Testis (tissue), 3 donors: ENCODE measurements around the gene WDR45B. TPM values are rescaled to one million over a fixed set of nuclear protein-coding genes. Genes with fewer than 3 reads are reported as not detected.
A peak's percentile ranks its signal among the peaks of the same experiment; 100 is the strongest.

ENCODE experiments used
- DNase-seq: peaks from one replicate; pipeline ENCODE4 v3.0.0-alpha.2; 2019
- H3K27ac ChIP-seq, 2 donors: fragments of 200-600 bp; sonication (generic); one replicate each; pipeline ENCODE4 v1.5.1; 2019
- H3K27me3 ChIP-seq: fragments of 200-600 bp; sonication (generic); one replicate; pipeline ENCODE4 v1.5.1; 2019
- H3K36me3 ChIP-seq: fragments of 200-600 bp; sonication (generic); one replicate; pipeline ENCODE4 v1.5.1; 2017; ENCODE audit warnings: low read depth; ENCODE audit errors: missing control alignments
- H3K4me1 ChIP-seq: fragments of 200-600 bp; sonication (generic); one replicate; pipeline ENCODE4 v1.5.1; 2019
- H3K4me3 ChIP-seq, 2 donors: fragments of 200-600 bp; sonication (generic); one replicate each; pipeline ENCODE4 v1.5.1; 2017 to 2019
- H3K9me3 ChIP-seq: fragments of 200-600 bp; sonication (generic); one replicate; pipeline ENCODE4 v1.5.1; 2017
- POLR2A ChIP-seq: fragments of 450-650 bp; IDR thresholded peaks from one replicate; pipeline ENCODE4 v1.6.1; 2017; ENCODE audit warnings: antibody characterized with exemption, mild to moderate bottlenecking, moderate library complexity
- WGBS, 2 donors: methylation state at CpG; one replicate each; pipeline ENCODE4 v1.1.5; 2018; 5-methylcytosine and 5-hydroxymethylcytosine counted together
- intact Hi-C: fragments of 100-400 bp; cut with DNase I; formaldehyde crosslinking; loops from one replicate; pipeline ENCODE4 v1.15.1; 2023; ENCODE audit warnings: low total_unique reads
- polyA plus RNA-seq: library from polyadenylated mRNA; stranded (reverse); fragments of 350-450 nt; fragmentation: Illumina TruSeq; extraction: RNeasy Lipid Tissue Mini Kit (QIAGEN cat#74804); gene quantifications from one replicate; pipeline ENCODE4 v1.2.3, GENCODE V29; 2014; ENCODE audit warnings: low read depth, low replicate concordance; ENCODE audit not compliant: insufficient read depth
- total RNA-seq, 2 donors: library from RNA; depleted of rRNA; stranded (reverse); fragments of >200 nt; gene quantifications; one replicate each; pipeline ENCODE4 v1.2.3, GENCODE V29; 2016
- TF ChIP-seq, protein P1 (sequence below), 3 experiments: fragments of 450-650 bp in 2 of 3; fragments of 200-600 bp in 1 of 3; sonication (generic) in 1 of 3; IDR thresholded peaks; one replicate each; pipeline ENCODE4 v1.5.1; 2016 to 2019; ENCODE audit warnings: antibody characterized with exemption in 3 of 3, mild to moderate bottlenecking in 2 of 3, moderate library complexity in 1 of 3

Gene WDR45B
- total and polyA plus RNA-seq, 3 donors from 2014 or later, result 142 to 165 (median 163) TPM

DNA sequence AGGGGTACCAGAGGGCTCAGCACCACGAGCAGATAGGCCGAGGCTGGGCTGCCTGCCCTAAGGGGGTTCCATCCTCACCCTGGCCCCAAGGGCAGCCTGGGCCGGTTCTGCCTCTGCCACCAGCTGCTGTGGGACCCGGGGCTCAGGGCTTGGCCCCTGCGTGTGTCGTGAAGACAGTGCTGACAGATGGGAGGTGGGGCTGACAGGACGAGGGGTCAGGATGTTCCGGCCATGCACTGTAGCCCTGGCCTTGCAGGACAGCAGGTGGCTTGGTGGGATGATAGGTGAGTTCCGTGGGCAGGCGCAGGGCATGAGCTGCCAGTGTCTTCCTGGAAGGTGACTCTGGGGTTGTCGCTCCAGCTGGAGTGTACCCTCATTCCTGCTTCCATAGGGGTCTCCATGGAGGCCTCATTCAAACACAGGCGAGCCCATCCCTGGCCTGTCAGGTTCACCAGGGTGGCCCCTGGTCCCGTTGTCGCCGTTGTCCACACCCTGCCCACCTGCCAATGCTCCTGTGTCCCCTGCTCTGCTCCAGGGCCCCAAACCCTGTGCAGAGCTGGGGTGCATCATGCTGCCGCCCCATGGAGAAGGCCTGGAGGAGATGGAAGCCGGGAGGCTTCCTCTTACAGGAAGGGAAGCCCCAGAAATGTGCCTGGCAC lies 57.2 kb downstream of the WDR45B start:
- H3K36me3 ChIP-seq, result no peaks in the 10 kb centered on the region
- H3K27ac ChIP-seq, result peak overlapping the region in 1 of 2 donors; percentile 92
- H3K4me1 ChIP-seq, result peaks cover 21% of the 10 kb centered on the region
- intact Hi-C loops, result no loop called here
- H3K4me3 ChIP-seq, result no peak overlapping the region
- H3K27me3 ChIP-seq, result no peaks in the 10 kb centered on the region
- no peak for DNase-seq
- TF ChIP-seq, protein P1, sequence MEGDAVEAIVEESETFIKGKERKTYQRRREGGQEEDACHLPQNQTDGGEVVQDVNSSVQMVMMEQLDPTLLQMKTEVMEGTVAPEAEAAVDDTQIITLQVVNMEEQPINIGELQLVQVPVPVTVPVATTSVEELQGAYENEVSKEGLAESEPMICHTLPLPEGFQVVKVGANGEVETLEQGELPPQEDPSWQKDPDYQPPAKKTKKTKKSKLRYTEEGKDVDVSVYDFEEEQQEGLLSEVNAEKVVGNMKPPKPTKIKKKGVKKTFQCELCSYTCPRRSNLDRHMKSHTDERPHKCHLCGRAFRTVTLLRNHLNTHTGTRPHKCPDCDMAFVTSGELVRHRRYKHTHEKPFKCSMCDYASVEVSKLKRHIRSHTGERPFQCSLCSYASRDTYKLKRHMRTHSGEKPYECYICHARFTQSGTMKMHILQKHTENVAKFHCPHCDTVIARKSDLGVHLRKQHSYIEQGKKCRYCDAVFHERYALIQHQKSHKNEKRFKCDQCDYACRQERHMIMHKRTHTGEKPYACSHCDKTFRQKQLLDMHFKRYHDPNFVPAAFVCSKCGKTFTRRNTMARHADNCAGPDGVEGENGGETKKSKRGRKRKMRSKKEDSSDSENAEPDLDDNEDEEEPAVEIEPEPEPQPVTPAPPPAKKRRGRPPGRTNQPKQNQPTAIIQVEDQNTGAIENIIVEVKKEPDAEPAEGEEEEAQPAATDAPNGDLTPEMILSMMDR (IDR thresholded peaks at IDR 0.05), result no peak
- no peak for TF ChIP-seq POLR2A
- no peaks in the 10 kb centered on the region for H3K9me3 ChIP-seq
- 63% methylated on average over 16 of the region's 17 CpGs; no CpG with 5 or more reads in 1 of the 2 donors for WGBS, 2 donors

DNA sequence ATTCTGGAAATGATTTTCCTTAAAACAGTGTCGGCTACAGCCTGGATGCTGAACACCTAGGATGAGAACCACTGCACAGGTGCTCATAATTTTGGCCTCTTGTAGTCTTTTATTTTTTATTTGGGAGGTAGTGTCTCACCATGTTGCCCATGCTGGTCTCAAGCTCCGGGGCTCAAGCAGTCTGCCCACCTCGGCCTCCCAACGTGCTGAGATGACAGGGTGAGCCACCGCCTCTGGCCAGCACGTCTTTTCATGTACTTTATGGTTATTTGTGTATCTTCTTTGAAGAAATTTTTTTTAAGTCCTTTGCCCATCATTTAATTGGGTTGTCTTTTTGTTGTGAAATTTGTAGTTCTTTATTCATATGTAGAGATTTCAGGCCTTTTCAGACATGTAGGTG lies 58.0 kb downstream of the WDR45B start:
- Histone ChIP-seq H3K27ac (no peak overlapping the region), H3K4me3 (no peak overlapping the region), H3K27me3 (no peaks in the 10 kb centered on the region), H3K9me3 (no peaks in the 10 kb centered on the region), H3K36me3 (no peaks in the 10 kb centered on the region), H3K4me1 (peaks cover 21% of the 10 kb centered on the region)
- WGBS, 2 donors, result 88 to 95% methylated on average over 6 of the region's 6 CpGs
- DNase-seq, result no peak
- intact Hi-C loops, result no loop called here
- TF ChIP-seq POLR2A, result no peak
- TF ChIP-seq, protein P1 (IDR thresholded peaks at IDR 0.05), result no peak

DNA sequence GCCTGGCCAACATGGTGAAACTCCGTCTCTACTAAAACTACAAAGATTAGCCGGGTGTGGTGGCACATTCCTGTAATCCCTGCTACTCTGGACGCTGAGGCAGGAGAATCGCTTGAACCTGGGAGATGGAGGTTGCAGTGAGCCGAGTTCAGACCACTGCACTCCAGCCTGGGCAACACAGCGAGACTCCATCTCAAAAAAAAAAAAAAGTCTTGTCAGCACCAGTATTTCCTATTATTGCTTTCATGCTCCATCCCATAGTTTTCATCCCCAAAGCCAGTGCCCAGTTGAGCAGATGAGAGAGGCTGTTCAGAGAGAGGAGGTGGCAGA lies 58.4 kb downstream of the WDR45B start:
- no peaks in the 10 kb centered on the region for H3K36me3 ChIP-seq
- H3K9me3 ChIP-seq, result no peaks in the 10 kb centered on the region
- DNase-seq, result no peak
- H3K4me1 ChIP-seq, result peaks cover 21% of the 10 kb centered on the region
- no peak overlapping the region for H3K27ac ChIP-seq
- intact Hi-C loops, result no loop called here
- no peaks in the 10 kb centered on the region for H3K27me3 ChIP-seq
- 76 to 82% methylated on average over 5 to 6 of the region's 6 CpGs for WGBS, 2 donors
- H3K4me3 ChIP-seq, result no peak overlapping the region
- TF ChIP-seq POLR2A, result no peak
- TF ChIP-seq, protein P1 (IDR thresholded peaks at IDR 0.05), result no peak

DNA sequence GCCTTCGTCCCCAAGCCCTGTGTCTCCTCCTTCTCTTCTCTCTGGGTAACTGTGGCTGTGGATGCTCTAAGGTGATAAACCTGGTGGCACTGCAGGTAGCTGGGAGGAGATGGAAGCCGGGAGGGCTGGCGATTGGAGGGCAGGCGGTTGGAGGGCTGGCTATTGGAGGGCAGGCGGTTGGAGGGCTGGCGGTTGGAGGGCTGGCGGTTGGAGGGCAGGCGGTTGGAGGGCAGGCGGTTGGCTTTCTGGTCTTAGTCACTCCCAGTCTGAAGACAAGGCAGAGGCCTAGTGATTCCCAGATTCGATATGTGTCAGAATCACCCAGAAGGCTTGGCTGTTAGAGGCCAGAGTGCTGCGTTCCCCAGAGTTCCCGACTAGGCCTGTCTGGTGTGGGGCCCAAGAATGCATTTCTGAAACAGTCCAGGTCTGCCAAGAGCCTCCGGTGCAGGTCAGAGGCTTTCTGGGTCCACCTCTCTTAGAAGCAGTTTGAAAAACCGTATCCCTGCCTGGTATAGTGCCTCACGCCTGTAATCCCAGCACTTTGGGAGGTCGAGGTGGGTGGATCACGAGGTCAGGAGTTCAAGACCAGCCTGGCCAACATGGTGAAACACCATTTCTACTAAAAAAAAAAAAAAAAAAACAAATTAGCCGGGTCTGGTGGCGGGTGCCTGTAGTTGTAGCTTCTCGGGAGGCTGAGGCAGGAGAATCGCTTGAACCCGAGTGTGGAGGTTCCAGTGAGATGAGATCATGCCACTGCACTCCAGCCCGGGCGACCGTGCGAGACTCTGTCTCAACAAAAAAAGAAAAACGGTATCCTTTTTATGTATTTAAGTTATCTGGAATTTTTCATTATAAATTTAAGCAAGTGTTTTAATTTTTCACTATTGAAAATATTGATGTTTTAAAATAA lies 59.7 kb downstream of the WDR45B start:
- intact Hi-C loops, result no loop called here
- no peaks in the 10 kb centered on the region for H3K27me3 ChIP-seq
- DNase-seq, result no peak
- H3K4me3 ChIP-seq, result no peak overlapping the region
- H3K9me3 ChIP-seq, result no peaks in the 10 kb centered on the region
- no peak overlapping the region for H3K27ac ChIP-seq
- TF ChIP-seq POLR2A, result no peak
- TF ChIP-seq, protein P1 (IDR thresholded peaks at IDR 0.05), result no peak
- WGBS, 2 donors, result 83% methylated on average over 27 of the region's 27 CpGs
- H3K36me3 ChIP-seq, result no peaks in the 10 kb centered on the region
- H3K4me1 ChIP-seq, result peaks cover 15% of the 10 kb centered on the region
